Stimulated activated CD8-positive, alpha-beta memory T cell treated with anti-CD3 and anti-CD28 coated beads, Interleukin-15, amount 100 ng/mL, for 24 hours (primary cell): ENCODE results near the gene MT1E.
"Not testable (repeated sequence)": the region's sequence is repeated elsewhere in the genome, so short reads cannot be mapped to it uniquely, and the experiment has no call there.

ENCODE experiments used
- DNase-seq: peaks from one replicate; pipeline ENCODE4 v3.0.0-alpha.2; 2020; ENCODE audit warnings: low read depth

Gene MT1E

GRCh38 chr16:56672761-56673536 is 47.4 kb downstream of the MT1E start:
- DNase-seq: no peak

GRCh38 chr16:56673921-56674320 is 48.3 kb downstream of the MT1E start:
- no peak for DNase-seq

GRCh38 chr16:56674570-56674969 is 49.0 kb downstream of the MT1E start:
- DNase-seq: not testable (repeated sequence)

GRCh38 chr16:56675685-56676210 is 50.2 kb downstream of the MT1E start:
- peak; percentile 38 for DNase-seq
